Epithelial cell of prostate (primary cell): ENCODE results near the gene FCN2.

Source experiments
- DNase-seq: peaks from one replicate; pipeline ENCODE4 v3.0.0-alpha.2; 2011; ENCODE audit warnings: low read depth, low spot score
- H3K27ac ChIP-seq: fragments of 450-650 bp; 2 replicates; pipeline ENCODE4 v1.5.1; 2017; ENCODE audit warnings: mild to moderate bottlenecking

The FCN2 gene

DNA sequence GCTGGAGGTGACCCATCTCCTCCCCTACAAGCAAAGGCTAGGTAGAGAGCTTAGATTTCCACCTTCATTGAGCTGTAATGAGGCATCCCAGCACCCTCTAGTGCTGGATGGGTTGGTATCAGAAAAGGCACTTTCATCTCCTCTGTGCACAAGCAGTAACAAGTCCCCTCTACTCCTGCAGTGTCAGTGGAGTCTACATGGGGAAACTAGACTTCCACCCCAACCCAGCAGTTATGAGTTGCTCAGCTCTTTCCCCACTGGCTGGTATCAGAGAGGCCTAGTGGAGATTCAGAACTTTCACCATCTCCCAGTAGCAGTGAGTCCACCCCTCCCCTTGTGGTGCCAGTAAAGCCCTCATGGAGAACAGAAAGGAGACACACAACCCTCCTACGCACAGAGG lies 19.2 kb downstream of the FCN2 start:
- DNase-seq = no peak
- no peak overlapping the region for H3K27ac ChIP-seq

DNA sequence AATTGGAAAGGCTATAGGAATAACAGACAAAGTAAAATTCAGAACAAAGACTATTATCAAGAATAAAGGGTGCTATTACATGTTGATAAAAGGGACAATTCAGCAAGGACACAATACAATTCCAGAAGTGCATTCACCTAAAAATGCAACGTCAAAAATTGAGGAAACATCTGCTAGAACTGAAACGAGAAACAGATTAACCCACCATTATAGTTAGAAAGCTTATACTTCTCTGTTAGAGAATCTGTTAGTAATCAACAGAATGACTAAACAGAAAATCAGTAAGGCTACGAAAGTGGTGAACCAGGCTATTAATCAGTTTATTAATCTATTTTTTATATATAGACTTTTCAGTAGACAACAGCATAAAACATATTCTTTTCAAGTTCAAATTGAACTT lies 22.3 kb downstream of the FCN2 start:
- no peak for DNase-seq
- no peak overlapping the region for H3K27ac ChIP-seq

DNA sequence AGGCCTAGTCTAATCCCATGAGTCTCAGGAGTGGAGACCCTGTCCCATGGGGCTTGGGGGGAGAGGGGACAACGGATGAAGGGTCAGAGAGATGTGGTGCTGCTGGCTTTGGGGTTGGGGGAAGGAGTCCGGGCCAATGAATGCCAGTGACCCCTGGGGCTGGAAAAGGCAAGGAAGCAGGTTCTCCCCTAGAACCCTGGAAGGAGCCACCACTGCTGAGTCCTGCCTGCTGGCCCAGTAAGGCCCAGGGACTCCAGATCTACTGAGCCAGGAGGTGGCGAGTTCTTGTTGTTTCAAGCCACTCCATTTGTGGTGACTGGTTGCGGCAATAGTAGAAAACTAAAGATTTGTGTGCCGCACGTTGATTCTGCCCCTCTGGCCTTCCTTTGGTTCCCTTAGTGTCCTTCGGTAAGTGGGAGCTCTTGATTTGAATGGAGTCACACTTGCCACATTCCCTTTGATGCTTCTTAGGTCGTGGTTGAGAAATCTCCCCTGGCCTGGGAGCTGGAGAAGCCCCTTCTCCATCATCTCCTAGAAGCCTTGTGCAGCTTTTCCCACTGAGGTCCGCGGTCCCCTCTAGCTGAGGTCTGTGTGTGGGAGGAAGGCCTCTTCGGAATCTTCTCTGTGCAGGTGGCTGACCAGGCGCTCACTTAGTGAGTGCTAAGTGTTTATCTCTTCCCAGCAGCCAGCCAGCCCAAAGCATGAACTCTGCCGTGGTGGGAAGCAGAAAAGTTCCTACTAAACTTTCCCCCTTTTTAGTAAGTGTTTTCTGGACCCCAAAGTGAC lies 28.1 kb downstream of the FCN2 start:
- no peak overlapping the region for H3K27ac ChIP-seq
- no peak for DNase-seq

DNA sequence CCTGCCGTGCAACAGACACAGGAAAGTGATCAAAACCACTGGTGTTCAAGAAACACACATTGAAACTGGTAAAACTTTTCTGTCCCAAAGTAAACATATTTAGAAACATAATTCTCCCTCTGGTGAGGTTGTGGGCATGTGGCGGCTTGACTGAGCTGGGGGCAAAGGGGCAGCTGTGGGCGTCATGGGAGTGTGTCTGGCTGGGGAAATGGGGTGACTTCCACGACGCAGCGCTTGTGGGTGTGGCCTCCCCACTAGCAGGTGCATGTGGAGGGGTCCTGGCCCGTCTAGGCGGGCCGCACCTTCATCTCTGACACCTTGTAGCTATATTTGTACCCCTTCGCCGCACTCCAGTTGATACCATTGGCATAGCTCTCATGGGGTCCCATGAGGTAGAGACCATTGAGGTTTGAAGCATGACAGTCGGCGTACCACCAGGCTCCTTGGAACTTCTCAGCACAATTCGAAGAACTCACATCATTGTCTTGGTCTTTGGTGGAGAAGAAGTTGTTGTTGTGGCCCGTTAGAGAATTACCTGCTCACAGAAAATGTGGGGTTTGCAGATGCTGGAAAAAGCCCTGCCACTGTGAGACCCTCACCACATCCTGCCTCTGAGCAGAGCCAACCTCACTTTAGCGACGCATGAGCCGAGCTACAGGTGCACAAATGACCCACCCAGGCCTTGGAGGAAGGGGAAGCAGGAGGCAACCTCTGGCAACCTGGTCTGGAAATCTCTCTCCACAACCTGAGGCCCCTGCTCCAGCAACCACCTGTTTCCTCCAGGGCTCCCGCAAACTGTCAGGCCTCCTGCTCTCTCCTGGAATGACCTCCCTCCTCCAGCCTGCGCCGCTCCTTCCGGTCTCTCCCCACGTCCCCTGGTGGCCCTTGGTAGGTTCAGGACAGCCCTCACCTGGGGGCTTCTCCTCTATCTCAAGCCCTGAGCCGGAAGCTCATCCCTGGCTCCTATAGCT lies 29.2 kb downstream of the FCN2 start:
- no peak for DNase-seq
- H3K27ac ChIP-seq = no peak overlapping the region

DNA sequence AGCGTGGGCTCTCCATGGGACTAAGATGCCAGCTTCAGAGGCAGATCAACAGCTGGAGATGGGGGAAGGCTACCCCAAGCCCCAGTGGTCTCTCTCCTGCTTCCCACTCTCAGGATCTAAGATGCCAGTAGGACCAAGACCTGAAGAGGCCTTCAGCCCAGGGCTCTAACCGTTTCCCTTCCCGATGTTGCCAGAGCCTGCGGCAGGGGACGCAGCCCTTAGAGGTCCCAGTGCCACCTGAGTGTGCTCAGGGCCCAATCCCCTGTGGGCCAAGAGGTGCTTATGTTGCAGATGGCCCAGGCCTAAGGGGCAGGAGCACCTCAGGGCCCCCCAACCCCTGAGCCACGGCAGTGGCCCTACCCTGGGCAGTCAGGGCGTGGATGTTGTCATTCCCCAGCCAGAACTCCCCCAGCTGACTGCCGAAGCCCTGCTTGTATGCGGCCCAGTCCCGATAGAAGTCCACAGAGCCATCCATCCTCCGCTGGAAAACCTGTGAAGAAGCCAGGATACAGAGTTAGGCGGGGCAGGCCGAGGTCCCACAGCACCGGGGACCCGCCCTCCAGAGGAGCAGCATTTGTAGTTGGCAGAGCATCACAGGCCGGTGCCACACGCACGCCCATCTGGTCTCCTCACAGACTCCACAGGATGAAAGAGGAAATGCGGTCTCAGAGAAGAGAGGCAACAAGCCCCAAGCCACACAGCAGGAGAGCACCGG lies 31.7 kb downstream of the FCN2 start:
- DNase-seq = no peak
- H3K27ac ChIP-seq = no peak overlapping the region

DNA sequence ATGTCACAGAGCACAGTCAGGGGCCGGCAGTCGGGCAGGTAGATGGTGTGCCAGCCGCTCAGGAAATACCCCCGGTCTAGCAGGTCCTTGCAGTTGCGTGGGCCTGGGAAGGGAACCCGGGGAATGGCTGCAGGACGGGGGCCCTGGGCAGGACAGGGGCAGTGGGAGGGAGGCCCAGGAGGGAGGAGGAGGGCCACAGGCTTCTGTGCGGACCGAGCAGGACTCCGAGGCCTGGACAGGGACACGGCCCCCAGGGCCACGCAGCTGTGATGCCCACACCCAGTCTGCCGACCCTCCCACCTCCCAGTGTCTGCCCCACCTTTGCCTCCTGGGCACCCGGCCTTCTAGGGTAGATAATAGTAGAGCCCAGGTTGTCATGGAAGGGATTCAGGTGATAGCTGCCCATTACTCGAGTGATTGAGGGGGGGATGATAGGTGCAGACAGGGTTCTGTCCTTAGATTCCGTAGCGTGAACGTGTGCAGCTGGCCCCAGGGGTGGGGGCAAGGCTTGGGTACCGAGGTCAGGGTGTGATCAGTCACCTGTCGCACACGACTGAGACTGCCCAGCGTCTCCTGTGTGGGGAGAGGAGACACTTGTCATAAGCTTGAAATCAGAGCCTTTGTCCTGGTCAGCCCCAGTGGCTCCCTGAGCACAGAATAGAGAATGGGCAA lies 32.6 kb downstream of the FCN2 start:
- no peak for DNase-seq
- H3K27ac ChIP-seq = no peak overlapping the region

DNA sequence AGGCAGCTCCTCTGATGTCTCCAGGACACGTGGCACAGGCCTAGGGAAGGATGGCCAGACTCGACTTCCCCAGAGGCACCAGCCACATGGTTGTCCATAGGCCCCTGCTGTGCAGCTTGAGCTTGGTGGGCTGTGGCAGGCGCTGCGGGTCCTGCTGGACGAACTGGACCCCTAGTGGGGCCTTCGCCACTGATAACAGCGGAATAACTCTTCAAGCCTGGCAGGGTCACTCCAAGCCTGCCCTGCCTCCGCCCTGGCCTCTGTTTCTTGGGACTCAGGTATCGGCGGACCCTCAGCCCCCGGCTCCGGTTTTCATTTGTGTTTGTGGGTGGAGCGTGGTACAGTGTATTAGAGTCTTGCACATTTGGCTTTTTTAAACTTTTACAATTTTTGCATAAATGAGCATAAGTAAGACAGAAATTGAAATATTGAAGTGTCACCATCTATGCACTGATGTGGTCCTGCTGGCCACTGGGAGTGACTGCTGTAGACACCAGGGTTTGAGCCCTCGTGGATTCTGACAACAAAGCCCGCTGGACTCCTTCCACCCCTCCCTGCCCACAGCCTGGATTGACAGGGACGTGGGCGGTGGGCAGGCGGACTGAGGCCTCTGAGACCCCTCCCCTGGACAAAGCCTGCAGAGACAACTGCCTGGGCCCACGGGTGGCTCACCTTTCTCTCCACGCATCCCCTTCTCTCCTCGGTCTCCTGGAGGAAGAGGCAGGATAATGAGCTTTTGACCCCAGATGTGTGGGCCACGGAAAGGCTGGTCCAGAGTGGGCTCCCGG lies 33.3 kb downstream of the FCN2 start:
- DNase-seq = no peak
- H3K27ac ChIP-seq = no peak overlapping the region

DNA sequence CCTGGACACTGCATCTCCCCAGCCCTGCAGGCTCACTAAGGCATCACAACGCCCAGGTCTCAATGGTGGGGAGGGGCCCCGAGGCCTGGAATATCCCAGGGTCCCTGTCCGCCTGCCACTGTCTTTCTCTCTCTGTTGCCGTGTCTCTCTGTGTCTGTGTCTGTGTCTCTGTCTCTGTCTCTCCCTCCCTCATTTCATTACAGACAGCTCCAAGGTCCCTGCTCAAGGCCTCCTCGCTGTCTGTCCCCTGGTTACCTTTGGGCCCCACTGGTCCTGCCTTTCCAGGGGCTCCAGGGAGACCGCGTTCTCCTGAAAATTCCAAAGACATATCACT lies 33.9 kb downstream of the FCN2 start:
- no peak for DNase-seq
- no peak overlapping the region for H3K27ac ChIP-seq

DNA sequence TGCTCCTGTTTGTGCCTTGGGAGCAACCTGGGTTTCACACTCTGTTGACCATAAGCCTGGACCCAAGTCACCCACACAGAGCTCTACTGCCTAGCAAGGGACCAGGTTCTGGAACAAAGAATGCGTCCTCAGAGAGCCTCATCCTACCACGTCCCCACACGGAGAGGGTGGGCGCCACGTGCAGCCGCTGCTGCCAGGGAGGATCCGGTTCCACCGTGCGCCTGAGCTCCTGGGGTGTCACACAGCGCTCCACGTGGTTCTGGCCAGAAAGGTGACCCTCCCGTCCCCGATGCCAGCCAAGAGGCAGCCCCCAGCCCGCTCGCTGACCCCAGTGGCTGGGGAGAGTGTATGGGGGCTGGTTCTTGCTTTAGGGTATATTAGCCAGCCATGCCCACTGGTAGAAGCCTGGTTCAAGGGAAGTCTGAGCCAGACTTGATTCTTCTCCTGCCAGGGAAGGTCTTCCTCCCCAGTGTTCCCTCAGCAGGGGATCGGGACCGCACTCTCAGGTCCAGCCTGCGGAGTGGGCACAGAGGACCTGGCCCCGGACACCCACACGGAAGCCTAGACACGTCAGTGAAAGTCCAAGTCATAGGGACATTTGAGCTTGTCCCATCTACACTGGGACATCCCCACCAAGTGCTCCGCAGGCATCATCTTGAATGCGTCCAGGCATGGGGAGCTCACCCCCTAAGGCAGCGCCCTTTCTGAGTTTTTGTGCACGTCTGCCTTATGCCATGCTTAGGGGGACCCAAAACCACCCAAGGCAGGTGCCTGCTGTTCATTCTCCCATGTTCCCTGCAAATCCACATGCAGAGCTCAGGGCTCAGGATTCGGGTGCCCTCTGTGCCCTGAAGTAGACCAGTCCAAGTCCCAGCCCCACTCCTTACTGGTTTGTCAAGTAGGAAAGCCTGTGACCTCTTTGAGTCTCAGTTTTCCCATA lies 34.7 kb downstream of the FCN2 start:
- no peak for DNase-seq
- H3K27ac ChIP-seq = no peak overlapping the region

DNA sequence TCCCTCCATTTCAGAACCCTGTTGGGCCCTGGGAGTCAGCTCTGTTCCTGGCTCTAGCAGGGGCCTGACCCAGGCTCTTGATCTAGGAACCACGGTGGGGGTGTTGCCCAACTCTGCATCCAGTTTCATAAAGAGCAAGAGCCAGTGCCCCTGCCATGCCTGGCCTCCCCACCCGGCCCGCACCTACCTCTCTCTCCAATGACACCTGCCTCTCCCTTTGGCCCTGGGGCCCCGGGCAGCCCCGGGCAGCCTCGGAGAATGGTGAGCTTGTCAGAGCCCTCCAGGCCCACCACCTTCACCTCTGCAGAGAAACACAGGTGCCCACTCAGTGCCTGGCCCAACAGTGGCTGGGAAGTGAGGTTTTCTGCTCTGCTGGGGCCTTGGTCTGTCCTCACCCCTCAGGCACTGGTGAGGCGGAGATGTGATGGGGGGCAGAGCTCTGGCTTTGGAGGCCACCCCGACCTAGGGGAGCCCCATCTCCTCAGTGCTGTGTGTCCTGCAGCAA lies 35.6 kb downstream of the FCN2 start:
- DNase-seq = no peak
- no peak overlapping the region for H3K27ac ChIP-seq

DNA sequence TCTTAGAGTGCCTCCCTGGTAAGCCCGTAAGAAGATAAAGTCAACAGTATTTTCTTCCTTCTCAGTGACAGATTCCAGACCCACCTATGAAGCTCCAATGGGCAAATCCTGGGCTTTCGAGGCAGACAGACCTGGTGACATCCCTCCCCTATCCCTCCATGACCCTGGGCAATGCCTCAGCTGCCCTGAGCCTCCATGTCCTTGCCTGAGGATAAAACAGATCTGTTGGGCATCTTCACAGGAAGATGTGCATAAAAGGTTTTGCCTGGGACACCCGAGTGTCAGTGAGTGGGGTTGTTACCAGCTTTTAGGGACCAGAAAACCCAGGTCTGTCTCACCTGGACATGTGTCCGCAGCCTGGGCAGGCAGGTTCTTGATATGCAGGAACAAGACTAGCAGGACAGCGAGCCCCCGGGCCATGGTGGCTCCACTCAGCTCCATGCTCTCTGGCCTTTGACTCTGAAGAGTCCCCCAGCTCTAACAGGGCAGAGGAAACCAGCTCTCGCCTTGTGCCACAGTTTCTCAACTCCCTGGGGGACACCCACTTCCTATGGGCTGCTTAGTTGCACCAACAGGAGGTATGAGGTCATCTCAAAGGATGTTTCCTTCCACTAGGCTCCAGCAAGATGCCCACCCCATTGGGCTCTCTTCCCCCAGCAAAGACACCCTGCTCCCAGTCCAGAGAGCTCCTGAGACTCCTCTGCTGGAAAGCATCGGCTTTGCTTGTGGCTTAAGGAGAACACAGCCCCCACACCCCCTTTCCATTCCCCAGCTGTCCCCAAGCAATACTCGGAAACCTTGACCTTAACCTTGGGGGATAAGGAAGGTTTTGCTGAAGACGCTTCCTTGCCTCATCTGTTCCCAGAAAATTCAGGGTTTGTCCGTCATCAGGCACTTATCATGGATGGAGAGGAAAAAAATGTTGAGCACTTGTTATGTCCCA lies 37.1 kb downstream of the FCN2 start, which contains the start of gene FCN1:
Gene FCN1 (minus strand): TSS at position 482 of the 943 bp plus-strand sequence. CDS start 41 bp downstream, at position 441.
- H3K27ac ChIP-seq = no peak within 1 kb of the TSS
- DNase-seq = no peak

DNA sequence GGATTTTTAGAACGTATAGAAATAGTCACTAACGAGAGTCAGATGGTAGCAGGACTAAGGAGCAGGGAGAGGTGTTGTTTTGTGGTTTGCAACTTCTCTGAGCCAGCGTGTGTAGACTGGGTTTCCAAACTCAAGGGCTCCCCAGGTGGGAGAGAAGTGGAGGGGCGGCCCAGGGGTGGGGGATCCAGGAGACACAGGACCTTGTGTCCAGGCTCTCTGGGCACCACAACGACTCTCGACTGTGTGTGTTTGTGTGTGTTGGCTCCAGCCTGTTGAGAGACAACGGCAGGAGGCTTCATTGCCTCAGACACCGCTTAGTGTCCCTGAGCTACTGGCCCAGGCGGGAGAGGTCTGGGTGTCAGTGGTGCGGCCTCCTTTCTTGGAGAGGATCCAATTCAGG lies 38.0 kb downstream of the FCN2 start:
- H3K27ac ChIP-seq = no peak overlapping the region
- no peak for DNase-seq

DNA sequence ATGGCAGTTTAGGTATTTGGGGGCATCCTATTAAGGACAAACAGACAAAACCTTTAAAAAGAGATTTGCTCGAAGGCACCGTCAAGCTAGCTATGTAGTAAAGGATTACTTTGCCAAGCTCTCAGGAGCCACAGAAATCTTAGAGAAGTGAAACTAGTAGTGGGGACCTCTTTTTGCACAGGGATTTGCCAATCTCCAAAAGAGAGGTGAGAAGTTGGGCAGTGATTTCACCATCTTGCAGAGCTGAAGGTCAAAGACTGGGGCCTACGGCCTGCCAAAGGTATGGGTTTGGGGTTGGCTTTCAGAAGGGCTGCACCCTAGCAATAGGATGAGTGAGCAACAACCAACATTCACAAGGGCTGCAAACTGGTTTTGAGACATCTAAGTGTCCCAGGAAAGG lies 38.7 kb downstream of the FCN2 start:
- DNase-seq = no peak

DNA sequence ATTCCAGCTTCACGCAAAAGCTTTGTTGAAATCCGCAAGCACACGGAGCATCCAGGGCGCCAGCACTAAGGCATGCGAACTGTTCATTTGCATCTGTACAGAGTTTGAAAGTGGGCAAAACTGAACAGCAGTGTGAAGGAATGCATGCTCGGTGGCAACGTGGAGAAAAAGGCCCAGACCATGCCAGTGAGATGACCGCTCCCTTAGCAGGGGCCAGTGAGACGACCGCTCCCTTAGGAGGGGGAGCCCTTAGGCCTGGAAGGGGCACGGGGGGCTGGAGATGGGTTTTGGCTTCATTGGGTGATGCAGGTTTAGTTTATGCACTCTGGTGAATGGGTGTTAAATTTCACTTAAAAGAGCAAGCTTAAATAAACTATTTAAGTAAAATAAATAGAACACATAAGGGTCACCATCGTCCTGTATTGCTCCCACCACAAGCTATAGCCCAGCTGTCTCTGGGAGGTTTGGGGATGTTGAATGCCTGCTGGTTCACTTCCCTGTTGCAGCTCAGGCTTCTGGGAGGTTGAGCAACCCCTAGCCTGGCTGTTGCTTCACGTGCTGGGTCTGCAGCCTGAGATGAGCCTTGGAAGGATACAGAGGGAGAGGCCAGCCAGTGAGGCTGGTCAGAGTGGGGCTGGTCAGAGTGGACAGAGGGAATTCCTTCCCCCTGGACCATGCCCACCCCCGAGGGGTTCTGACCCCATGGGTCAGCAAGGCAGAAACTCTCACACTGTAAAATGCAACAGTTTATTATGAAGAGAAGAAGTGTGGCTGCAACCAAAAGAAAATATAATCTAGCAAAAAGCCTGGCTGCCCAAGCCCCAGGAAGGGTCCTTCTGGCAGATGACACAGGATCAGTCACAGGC lies 41.7 kb downstream of the FCN2 start:
- DNase-seq = no peak
- no peak overlapping the region for H3K27ac ChIP-seq

More for the DNA sequence above, 38.7 kb downstream of the FCN2 start:
- no peak overlapping the region for H3K27ac ChIP-seq

DNA sequence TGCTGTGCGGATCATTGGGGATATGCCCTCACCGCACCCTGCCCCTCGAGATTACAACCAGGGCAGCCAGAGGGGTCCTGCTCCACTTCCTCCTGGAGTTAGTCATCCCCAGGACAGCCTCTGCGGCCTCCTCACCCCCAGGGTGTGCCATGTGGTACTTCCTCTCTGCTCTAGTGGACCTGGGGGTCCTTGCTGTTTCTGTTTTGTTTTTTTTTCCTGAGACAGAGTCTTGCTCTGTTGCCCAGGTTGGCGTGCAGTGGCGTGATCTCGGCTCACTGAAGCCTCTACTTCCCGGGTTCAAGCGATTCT lies 42.3 kb downstream of the FCN2 start:
- no peak overlapping the region for H3K27ac ChIP-seq
- DNase-seq = no peak

DNA sequence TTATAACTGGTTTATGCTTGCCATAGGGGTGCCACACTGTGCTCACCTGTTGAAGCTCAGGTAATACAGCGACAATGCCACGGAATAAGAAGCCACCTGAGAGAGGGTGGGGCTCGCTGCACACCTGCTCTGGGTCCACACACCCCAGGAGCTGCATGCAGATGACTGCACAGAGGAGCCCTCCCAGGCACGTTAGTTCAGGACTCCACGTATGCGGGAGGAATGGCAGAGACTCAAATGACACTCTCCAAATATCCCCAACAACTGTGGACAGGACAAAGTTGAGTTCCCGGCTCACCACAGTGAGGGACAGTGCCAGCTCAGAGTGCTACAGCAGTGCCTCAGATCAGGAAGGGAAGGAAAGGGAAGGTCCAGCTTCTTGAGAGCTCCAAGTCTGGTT lies 42.9 kb downstream of the FCN2 start:
- no peak overlapping the region for H3K27ac ChIP-seq
- no peak for DNase-seq
